Liver (tissue), 9 donors: Measurements from ENCODE around the gene NIPSNAP3A. TPM values are rescaled to one million over a fixed set of nuclear protein-coding genes. Genes with fewer than 3 reads are reported as not detected.

Experiments used
- DNase-seq: peaks from one replicate; pipeline ENCODE4 v3.0.0-alpha.2; 2017; ENCODE audit warnings: low spot score
- H3K27ac ChIP-seq, 2 donors: one replicate each; pipeline ENCODE4 v1.7.0; 2013; ENCODE audit warnings: inconsistent platforms in 2 of 2, low read length in 2 of 2, control low read depth in 1 of 2, low read depth in 1 of 2, mild to moderate bottlenecking in 1 of 2
- H3K27me3 ChIP-seq, 4 donors: one replicate each; pipeline versions ENCODE4 v1.6.1 to v1.7.0; 2013; ENCODE audit warnings: low read length in 3 of 4, inconsistent platforms in 1 of 4, mild to moderate bottlenecking in 1 of 4, moderate library complexity in 1 of 4; ENCODE audit not compliant: control insufficient read depth in 4 of 4, insufficient read depth in 4 of 4
- H3K36me3 ChIP-seq, 4 donors: one replicate each; pipeline versions ENCODE4 v1.6.1 to v1.7.0; 2013; ENCODE audit warnings: low read length in 3 of 4, mild to moderate bottlenecking in 3 of 4, low read depth in 1 of 4, moderate library complexity in 1 of 4; ENCODE audit not compliant: control insufficient read depth in 4 of 4, insufficient read depth in 3 of 4
- H3K4me1 ChIP-seq, 4 donors: one replicate each; pipeline versions ENCODE4 v1.6.1 to v1.7.0; 2013; ENCODE audit warnings: low read length in 3 of 4, mild to moderate bottlenecking in 3 of 4, moderate library complexity in 1 of 4; ENCODE audit not compliant: control insufficient read depth in 4 of 4, insufficient read depth in 4 of 4
- H3K4me3 ChIP-seq, 3 donors: one replicate each; pipeline versions ENCODE4 v1.6.1 to v1.7.0; 2013; ENCODE audit warnings: low read length in 3 of 3, control low read depth in 1 of 3, low read depth in 1 of 3, mild to moderate bottlenecking in 1 of 3
- H3K9ac ChIP-seq, 2 donors: one replicate each; pipeline ENCODE4 v1.7.0; 2013; ENCODE audit warnings: low read length in 2 of 2, mild to moderate bottlenecking in 2 of 2, moderate library complexity in 2 of 2, control low read depth in 1 of 2, low read depth in 1 of 2
- H3K9me3 ChIP-seq, 4 donors: one replicate each; pipeline versions ENCODE4 v1.6.1 to v1.7.0; 2013; ENCODE audit warnings: low read length in 3 of 4; ENCODE audit not compliant: control insufficient read depth in 4 of 4
- ATF3 ChIP-seq: IDR thresholded peaks from 2 replicates; pipeline ENCODE4 v1.6.1; 2016; ENCODE audit warnings: antibody characterized with exemption
- CTCF ChIP-seq: fragments of 150-350 bp; IDR thresholded peaks from 2 replicates; pipeline ENCODE4 v1.5.1; 2017; ENCODE audit warnings: improper control_type of control experiment, low read depth, low read length; ENCODE audit not compliant: missing input control
- EGR1 ChIP-seq, 2 donors: IDR thresholded peaks; 2 replicates each; pipeline ENCODE4 v1.6.1; 2016 to 2018; ENCODE audit warnings: antibody characterized with exemption in 2 of 2, low read depth in 2 of 2
- FOXA1 ChIP-seq: IDR thresholded peaks from 2 replicates; pipeline ENCODE4 v1.6.1; 2016; ENCODE audit warnings: antibody characterized with exemption
- FOXA2 ChIP-seq: IDR thresholded peaks from 2 replicates; pipeline ENCODE4 v1.6.1; 2016; ENCODE audit warnings: antibody characterized with exemption
- GABPA ChIP-seq, 2 donors: IDR thresholded peaks in 1 of 2; conservative IDR thresholded peaks in 1 of 2; 2 replicates each; pipeline ENCODE4 v1.6.1; 2016; ENCODE audit warnings: antibody characterized with exemption in 2 of 2, mild to moderate bottlenecking in 1 of 2, moderate library complexity in 1 of 2
- HNF4A ChIP-seq, 2 donors: conservative IDR thresholded peaks; 2 replicates each; pipeline ENCODE4 v1.6.1; 2016; ENCODE audit warnings: antibody characterized with exemption in 2 of 2, mild to moderate bottlenecking in 2 of 2
- HNF4G ChIP-seq: IDR thresholded peaks from 2 replicates; pipeline ENCODE4 v1.6.1; 2016; ENCODE audit warnings: antibody characterized with exemption
- JUND ChIP-seq, 2 donors: IDR thresholded peaks; 2 replicates each; pipeline ENCODE4 v1.6.1; 2016; ENCODE audit warnings: antibody characterized with exemption in 2 of 2
- MAX ChIP-seq: IDR thresholded peaks from 2 replicates; pipeline ENCODE4 v1.6.1; 2016; ENCODE audit warnings: antibody characterized with exemption
- NR2F2 ChIP-seq: IDR thresholded peaks from 2 replicates; pipeline ENCODE4 v1.6.1; 2016; ENCODE audit warnings: antibody characterized with exemption
- RAD21 ChIP-seq, 2 donors: IDR thresholded peaks; 2 replicates each; pipeline ENCODE4 v1.6.1; 2016; ENCODE audit warnings: antibody characterized with exemption in 2 of 2, mild to moderate bottlenecking in 2 of 2
- REST ChIP-seq: IDR thresholded peaks from 2 replicates; pipeline ENCODE4 v1.6.1; 2016; ENCODE audit warnings: antibody characterized with exemption, mild to moderate bottlenecking
- RXRA ChIP-seq, 2 donors: IDR thresholded peaks; 2 replicates each; pipeline ENCODE4 v1.6.1; 2017 to 2018; ENCODE audit warnings: antibody characterized with exemption in 2 of 2, mild to moderate bottlenecking in 1 of 2
- SP1 ChIP-seq: IDR thresholded peaks from 2 replicates; pipeline ENCODE4 v1.6.1; 2018; ENCODE audit warnings: antibody characterized with exemption, mild to moderate bottlenecking
- TAF1 ChIP-seq: conservative IDR thresholded peaks from 2 replicates; pipeline ENCODE4 v1.6.1; 2016; ENCODE audit warnings: antibody characterized with exemption, mild to moderate bottlenecking
- YY1 ChIP-seq: IDR thresholded peaks from 2 replicates; pipeline ENCODE4 v1.6.1; 2016; ENCODE audit warnings: antibody characterized with exemption, mild to moderate bottlenecking
- ZBTB33 ChIP-seq: IDR thresholded peaks from 2 replicates; pipeline ENCODE4 v1.6.1; 2016; ENCODE audit warnings: antibody characterized with exemption
- WGBS: extraction: QIAGEN DNeasy Blood & Tissue Kit; methylation state at CpG from one replicate; pipeline ENCODE4 v1.1.7; 2013; 5-methylcytosine and 5-hydroxymethylcytosine counted together
- polyA plus RNA-seq, 2 donors: library from polyadenylated mRNA; stranded (reverse) in 1 of 2; unstranded in 1 of 2; fragments of 200-250 nt in 1 of 2; fragments of >200 nt in 1 of 2; fragmentation: Nextera tagmentation in 1 of 2; extraction: Ambion mirVana in 1 of 2; gene quantifications; one replicate each; pipeline versions ENCODE4 v1.2.1 to v1.2.3, GENCODE V29; 2013 to 2015
- total RNA-seq, 2 donors: library from RNA; depleted of rRNA; stranded (reverse); fragments of >200 nt; gene quantifications; one replicate each; pipeline ENCODE4 v1.2.3, GENCODE V29; 2014
- donor health status: healthy.
- donor health status: healthy.
- donor health status: healthy.
- donor health status: healthy.
- donor health status: healthy.

NIPSNAP3A gene
- total and polyA plus RNA-seq, 4 donors = 18.7 to 41.2 (median 32.1) TPM

GRCh38 chr9:104779946-104780535 lies 32.6 kb downstream of the NIPSNAP3A start:
- Histone ChIP-seq H3K4me1 (peaks cover 0 to 3% (median under 1%) of the 10 kb centered on the region in 4 donors), H3K9me3 (no peaks in the 10 kb centered on the region), H3K27me3 (no peaks in the 10 kb centered on the region), H3K27ac (no peak overlapping the region), H3K9ac (no peak overlapping the region), H3K36me3 (peaks cover 6 to 35% (median 31%) of the 10 kb centered on the region in 4 donors), H3K4me3 (no peak overlapping the region)
- 84% methylated on average over 9 of the region's 9 CpGs for WGBS
- no peak for DNase-seq
- TF ChIP-seq REST = no peak
- TF ChIP-seq RXRA (IDR thresholded peaks at IDR 0.05) = no peak
- no peak for TF ChIP-seq ZBTB33
- no peak for TF ChIP-seq JUND (IDR thresholded peaks at IDR 0.05)
- TF ChIP-seq NR2F2 = no peak
- TF ChIP-seq HNF4A (conservative IDR thresholded peaks at IDR 0.05) = no peak

GRCh38 chr9:104780796-104781395 lies 33.4 kb downstream of the NIPSNAP3A start:
- 80% methylated on average over 1 of the region's 1 CpG for WGBS
- H3K4me3 ChIP-seq = no peak overlapping the region
- H3K27ac ChIP-seq = no peak overlapping the region
- H3K9me3 ChIP-seq = no peaks in the 10 kb centered on the region
- no peak overlapping the region for H3K9ac ChIP-seq
- H3K4me1 ChIP-seq = peaks cover 0 to 3% (median under 1%) of the 10 kb centered on the region in 4 donors
- H3K36me3 ChIP-seq = peaks cover 13 to 43% (median 40%) of the 10 kb centered on the region in 4 donors
- H3K27me3 ChIP-seq = no peaks in the 10 kb centered on the region
- no peak for DNase-seq
- TF ChIP-seq ATF3 (no peak), HNF4G (no peak), EGR1 (IDR thresholded peaks at IDR 0.05; ENCODE audit: low read depth in 2 of 2) (no peak), TAF1 (no peak), FOXA2 (no peak), RXRA (IDR thresholded peaks at IDR 0.05) (no peak), ZBTB33 (no peak), RAD21 (IDR thresholded peaks at IDR 0.05) (peak; percentile 59 to 60), FOXA1 (no peak), CTCF (peak; percentile 17), HNF4A (conservative IDR thresholded peaks at IDR 0.05) (no peak), GABPA (IDR thresholded peaks at IDR 0.05 in 1 of 2, conservative IDR thresholded peaks at IDR 0.05 in 1 of 2) (no peak), MAX (no peak), JUND (IDR thresholded peaks at IDR 0.05) (peak in 1 of 2 donors; percentile 24), YY1 (no peak), NR2F2 (no peak), SP1 (no peak)
